HG03064 (cell line): ENCODE data around the gene UBALD2.
"Not testable (repeated sequence)": the region's sequence is repeated elsewhere in the genome, so short reads cannot be mapped to it uniquely, and the experiment has no call there.

Experiments used
- ATAC-seq: cut with Tn5 transposase; IDR thresholded peaks from one replicate; pipeline ENCODE4 v1.9.1; 2021; ENCODE audit warnings: low read depth; ENCODE audit not compliant: unreplicated experiment

The UBALD2 gene

DNA sequence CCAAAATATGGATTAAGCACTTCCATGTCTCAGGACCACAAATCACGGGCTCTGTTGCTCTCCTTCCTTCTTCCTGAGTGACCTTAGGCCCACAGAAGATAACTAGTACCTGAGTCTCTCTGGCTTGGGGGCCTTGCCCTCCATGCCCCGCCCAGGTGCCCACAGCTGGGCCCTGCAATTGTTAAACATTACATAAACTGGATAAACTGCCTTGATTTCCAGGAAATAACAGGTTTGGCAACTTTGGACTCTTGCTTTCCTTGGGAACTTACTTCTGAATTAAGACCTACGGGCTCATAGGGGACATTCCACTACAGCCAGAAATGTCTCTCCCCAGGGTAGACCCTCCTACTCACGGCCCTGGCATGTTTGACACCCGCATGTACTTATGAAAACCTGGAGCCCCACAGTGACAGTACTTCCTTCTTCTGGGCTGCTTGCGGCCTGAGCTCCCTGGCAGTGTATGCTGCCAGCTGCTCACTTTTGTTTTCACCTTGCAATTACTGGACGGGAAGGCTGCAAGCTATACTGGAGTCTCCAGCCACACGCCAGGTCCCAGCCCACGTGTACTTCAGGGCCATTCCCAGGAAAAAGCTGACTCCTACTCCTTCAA lies 2.3 kb upstream of the UBALD2 start:
- no peak for ATAC-seq

DNA sequence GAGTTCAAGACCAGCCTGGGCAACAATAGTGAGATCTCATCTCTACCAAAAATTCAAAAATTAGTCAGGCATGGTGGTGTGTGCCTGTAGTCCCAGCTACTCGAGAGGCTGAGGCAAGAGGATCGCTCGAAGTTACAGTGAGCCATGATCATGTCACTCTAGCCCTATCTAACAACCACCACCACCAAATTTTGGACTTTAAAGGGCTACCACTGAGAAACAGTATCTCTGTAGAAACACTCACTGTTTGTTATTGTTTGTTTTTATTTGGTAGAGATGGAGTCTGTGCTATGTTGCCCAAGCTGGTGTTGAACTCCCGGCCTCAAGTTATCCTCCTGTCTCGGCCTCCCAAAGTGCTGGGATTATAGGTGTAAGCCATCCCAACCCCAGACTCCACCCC lies 1.3 kb upstream of the UBALD2 start:
- ATAC-seq = no peak

- ATAC-seq = peak; percentile 5
Measured at GRCh38 chr17:76264425-76264754, 758 bp upstream of the UBALD2 start.

DNA sequence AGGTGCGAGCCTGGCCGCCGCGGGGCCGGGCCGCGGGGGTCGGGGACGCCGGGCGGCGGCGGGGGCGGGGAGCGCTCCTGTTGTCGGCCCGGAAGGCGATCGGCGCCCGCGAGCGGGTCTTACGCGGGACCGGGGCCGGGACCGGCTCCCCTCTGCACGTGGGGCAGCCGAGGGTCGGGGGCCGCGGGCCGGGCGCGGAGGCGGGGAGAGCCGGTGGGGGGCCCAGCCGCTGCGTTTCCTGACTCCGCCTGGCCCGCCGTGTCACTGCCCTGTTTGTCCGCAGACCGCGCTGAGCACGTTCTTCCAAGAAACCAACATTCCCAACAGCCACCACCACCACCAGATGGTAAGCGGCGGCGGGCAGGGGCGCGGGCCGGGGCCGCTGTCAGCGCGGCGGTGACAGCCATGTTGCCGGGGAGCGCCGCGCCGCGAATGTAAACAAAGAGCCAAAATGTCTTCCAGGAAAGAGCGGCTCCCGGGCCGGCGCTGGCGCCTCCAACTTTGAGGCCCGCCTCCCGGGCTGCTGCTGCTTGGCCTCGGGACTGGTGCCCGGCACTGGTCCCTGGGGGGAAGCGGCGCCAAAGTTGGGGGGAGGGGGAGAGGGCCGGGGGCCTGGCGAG lies 586 bp downstream of the UBALD2 start:
- ATAC-seq = no peak

DNA sequence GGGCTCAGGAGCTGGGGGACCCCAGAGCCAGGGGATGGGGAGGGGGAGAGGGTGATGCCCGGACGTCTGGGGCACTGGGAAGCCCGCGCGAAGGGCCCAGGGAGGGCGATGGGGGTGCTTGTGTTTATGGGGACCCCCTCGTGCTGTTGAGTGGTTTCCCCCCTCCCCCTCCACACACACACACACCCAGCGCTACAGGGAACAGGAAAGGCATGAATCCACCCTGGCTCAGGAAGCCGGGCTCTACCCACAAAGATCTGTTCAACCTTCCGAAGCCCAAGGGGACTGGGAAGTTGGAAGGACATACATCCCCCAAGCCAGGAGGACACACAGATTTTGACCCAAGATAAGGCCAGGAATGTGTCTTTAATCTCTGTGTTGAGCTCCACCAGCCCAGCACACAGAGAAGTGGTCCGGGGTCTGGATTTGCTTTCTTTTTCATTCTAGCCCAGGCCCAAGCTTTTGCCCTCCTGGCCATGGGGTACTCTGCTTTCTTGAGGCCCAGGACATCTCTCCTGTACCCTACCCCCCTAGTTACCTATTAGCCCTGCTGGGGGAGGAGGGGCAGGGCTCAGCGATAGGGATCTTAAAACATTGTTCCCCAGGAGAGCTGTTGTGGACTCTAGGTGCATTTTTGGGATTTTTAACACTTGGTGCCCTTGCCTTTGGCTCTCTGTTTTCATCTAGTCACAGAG lies 1.2 kb downstream of the UBALD2 start:
- ATAC-seq = no peak

- ATAC-seq = no peak
Measured at GRCh38 chr17:76267051-76267576, 2.0 kb downstream of the UBALD2 start.

GRCh38 chr17:76267581-76268001 lies 2.4 kb downstream of the UBALD2 start:
- ATAC-seq = not testable (repeated sequence)

- no peak for ATAC-seq
Measured at GRCh38 chr17:76268015-76268749, 3.0 kb downstream of the UBALD2 start.

DNA sequence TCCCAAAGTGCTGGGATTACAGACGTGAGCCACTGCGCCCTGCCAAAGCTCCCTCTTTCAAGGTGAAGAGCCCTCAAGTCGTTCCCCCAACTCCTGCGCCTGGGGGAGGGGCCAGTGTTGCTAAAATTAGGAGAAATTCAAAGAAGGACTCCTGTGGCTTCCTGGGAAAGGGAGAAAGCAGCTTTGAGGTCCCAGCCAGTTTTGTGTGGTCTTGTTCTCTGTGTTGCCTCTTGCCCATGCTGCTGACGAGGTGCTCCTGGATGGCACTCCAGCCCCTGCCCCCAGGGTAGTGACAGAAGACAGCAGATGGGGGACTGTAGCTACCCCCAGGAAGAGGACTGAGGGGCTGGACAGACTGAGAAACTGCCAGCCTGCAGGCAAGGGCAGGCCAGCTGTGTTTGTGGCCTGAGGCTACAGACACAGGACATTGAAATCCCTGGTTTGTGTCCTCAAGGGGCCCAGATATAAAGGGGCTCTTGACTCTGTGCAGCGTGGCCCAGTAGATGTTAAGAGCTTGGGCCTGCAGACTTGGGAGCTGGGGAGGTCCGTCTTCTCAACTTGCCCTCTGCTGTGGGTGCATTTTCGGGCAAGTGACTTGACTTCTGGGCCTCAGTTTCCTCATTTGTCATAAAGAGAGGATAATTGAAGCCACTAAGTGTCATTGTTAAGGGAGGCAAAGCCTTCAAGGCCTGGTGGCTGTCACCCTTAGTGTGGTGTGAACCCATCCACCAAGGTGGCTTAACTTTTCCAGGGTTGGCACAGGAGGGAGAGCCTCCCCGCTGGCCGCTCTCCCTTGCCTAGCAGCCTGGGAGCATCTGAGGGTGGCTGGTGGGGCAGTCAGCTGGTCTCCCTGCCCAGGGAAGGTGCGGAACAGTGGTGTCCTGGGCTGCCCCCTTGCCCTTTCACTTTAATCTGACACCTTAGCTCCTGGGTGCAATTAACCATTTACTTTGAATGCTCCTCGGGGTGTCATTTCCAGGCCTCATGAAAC lies 4.1 kb downstream of the UBALD2 start:
- no peak for ATAC-seq

DNA sequence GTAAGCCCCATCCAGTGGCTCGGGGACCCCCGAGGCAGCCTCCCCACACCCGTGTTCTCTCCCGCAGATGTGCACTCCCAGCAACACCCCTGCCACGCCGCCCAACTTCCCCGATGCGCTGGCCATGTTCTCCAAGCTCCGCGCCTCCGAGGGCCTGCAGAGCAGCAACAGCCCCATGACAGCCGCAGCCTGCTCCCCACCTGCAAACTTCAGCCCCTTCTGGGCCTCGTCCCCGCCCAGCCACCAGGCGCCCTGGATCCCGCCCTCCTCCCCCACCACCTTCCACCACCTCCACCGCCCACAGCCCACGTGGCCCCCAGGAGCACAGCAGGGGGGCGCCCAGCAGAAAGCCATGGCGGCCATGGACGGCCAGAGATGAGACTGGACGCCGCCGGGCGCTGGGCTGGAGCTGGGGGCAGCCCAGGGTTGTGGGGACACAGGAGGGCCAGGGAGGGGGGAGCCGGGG lies 5.0 kb downstream of the UBALD2 start:
- no peak for ATAC-seq

DNA sequence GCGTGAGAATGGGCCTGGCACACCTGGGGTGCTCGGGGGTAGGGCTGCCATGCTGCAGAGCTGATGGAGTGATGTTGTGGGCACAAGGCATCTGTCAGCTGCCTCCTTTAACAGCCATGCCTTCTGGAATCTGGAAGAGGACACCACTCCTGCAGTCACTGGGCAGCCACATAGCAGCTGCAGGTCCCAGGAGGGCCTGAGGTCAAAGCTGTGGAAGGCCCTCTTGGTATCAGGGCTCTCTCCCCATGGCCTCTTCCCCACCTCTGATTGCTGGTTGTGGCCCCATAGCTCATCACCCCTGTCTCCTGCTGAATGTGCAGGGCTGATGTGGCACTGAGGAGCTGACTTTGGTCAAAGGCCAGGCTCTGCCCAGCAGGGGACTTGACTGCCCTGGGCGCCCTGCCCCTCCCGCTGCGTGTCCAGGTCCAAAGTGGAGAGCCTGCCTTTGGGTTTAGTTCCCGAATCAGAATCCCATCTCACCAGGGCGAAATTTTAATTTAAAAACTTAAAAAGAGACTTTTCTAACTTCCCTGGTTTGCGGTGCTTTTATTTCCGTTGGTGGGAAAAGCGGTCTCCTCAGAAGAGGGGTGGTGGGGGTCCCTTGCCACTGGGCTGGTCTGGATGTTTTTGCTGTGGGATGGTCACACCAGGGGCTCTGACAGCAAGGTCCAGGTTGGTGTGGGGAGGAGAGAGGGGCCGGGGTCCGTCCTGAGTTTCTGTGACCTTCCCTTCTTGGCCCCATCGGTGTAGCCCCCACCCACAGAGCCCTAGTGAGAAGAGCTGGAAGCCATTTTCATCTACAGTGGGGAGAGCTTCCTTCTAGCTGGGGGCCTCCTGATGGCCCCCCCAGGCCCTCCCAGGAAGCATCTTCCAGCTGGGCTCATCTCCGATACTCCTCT lies 5.9 kb downstream of the UBALD2 start:
- no peak for ATAC-seq

DNA sequence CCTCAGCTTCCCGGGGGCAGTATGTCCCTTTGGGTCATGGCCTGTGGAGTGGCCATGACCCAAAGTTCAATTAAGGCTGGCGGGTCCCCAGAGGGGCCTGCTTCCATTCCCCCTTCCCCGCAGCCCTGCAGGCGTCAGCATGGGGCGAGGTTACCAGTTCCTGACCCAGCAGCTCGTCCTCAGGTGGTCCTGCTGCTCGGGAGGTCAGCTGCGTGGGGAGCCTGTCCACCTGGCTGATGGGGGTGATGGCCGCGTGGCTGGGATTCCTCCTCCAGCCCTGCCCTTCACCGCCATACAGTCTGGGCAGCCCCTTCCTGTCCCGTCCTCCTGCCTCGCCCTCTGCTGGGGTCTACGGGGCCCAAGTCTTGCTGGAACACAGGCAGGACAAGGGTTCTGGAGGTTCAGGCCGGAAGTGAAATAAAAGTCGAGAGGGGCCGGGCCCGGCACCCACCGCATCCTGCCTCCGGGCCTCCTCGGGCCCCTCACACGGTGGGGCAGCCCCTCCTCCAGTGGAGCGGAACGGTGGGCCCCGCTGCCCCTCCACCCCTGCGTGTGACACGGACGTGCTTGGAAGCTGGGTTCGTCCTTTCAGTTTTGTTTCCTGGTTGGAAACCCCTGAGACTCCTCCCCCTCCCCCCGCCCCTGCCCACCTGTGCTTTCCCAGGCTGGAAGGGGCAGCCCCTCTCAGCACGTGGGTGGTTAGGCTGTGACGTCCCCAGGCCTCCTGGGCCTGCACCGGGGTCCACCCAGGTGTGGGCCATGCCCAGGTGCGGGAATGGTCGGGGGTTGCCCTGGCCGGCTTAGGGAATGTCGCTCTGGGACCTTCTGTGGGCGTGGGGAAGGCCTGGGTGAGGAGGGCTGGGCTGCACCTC lies 6.8 kb downstream of the UBALD2 start:
- peak; percentile 39 for ATAC-seq

DNA sequence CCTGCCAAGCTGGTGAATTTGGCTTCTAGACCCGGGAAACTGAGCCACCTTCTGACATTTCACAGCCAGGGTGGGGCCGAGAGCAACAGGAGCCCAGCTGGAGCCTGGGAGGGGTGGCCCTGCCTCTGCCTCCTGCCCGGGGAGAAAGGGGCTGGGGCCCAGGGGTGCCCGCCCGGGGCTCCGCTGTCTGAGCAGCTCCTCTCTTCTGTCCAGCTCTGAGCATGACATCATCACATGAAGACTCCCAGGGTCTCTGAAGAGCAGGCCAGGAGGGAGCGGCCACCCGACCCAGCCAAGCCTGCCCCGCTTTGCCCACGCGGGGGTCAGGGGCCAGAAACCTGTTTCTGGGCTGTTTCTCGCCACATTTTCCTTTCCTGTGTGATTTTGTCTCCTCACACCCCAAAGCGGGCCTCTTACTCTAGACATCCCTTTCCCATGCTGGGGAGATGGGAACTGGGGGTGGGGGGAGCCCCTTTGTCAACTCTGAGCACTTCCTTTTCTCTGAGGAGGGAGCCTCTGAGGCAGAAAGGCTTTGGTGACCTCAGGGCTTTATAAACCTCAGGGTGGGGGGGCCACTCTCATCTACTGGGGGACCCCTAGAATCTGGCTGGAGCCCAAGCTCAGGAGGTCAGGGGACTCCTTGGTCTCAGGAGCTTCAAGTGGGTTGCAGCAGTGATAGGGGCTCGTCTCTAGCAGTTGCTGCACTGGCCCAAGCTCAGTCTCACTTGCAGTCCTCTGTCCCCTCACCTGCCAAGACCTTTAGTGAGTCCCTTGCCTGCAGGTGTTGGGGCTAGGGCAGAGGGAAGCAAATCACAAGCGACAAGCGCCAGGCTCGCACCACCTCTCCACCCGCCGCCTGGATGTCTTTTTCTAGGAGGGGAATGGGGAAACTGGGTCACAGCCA lies 7.6 kb downstream of the UBALD2 start:
- peak; percentile 7 for ATAC-seq

DNA sequence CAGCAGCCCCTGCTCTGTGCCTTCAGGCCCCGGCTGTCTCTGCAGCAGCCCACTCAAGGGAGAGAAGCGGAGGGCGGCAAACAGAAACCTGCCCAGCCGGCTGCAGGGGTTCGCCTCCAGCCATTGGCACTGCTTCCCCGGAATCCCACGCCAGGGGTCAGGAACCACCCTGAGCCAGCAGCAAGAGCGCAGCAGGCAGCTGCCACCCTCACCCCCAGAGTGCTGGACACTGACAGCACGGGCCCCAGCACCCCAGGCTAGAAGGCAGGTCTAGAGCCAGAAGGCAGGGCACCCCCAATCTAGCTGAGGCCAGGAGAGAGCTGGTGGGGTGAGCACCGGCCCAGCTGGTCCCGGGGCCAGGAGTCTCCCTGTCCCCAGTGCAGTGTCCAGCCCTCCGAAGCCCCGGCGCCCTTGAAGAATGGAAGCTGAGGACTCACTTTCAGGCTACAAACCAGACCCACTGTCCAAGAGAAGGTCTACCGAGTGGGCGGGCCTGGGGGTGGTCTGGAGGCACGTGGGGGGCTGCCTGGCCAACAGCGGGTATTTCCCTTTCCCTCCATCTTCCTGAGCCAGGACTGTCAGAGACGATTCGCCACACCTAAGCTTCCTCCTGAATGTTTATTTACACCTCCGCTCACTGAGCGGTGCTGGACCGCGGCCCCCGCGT lies 8.4 kb downstream of the UBALD2 start:
- no peak for ATAC-seq

DNA sequence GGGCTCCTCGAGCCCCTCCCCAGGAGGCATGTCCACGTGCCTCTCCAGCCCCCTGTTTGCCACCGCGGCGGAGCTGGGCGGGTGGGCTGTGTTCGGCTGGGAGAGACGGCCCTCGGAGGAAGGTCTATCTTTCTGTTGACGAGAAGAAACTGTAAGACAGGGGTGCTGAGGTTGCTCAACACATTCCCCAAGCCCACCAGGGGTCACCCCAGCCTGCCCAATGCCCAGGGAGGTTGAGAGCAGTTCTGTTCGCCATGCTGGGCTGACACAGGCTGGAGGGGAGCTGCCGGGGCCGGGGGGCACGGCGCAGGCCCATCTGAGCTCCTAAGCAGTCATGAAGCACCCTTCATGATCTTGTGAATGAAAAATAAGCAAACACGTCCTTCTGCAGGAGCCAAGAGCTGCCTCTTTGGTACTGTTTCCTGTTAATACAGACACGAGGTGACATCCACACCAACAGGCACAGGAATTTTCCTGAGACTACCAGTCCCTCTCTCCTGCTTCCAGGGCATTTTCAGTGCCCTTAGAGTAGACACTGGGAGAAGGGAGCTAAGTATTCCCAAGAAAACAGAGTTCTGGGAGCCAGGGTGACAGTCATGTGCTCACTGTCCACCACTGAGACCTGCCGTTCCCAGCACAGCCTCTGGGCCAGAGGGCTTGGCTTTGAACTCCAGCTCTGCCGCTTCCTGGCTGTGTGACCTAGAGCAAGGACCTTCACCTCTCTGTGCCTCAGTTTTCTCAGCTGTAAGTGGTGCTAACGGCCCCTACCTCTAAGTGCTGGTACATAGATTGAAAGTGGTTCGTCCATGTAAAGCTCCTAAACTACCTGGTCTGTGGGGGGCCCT lies 9.2 kb downstream of the UBALD2 start:
- ATAC-seq = no peak
